ENCODE results near the gene HOXB9. TPM values are rescaled to one million over a fixed set of nuclear protein-coding genes. Genes with fewer than 3 reads are reported as not detected.

The HOXB9 gene
- total RNA-seq, 1 donor from 2014 or later = 14.5 TPM

DNA sequence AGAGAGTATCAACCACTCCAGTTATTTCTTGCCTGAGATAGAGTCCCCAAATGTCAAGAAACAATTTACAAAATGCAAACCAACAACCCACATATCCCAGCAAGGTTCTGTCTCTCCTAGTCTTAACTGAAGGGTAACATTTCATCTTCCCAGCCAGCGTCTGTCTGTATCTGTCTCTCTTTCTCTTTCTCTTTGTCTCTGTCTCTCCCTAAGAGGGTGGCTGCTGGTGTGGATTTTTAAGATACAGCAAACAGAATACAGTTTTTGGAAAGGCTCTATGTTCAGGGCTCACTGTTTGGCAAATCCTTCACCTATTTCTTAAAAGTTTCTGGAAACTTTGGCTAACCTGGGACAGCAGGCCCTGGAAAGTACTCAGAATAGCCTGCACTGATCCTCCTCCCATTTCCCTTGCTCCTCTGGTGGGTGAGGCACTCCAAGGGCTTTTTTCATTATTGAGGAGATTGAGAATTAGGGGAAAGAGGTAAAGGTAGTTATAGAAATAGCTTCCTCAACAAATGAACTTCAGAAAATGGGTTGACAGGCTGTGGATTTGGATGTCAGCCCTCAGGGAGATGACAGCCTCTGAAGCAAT lies 54.2 kb downstream of the HOXB9 start:
- no peak for DNase-seq (ENCODE audit: extremely low read depth, low read depth, low spot score)

Other genes starting within 250 kb of the HOXB9 start
- 0.58 and 0.99 TPM in 2 replicates for gene SKAP1, start 196.1 kb downstream of the HOXB9 start, total RNA-seq
- gene HOXB1, start 95.3 kb downstream of the HOXB9 start, total RNA-seq = not detected in 2 replicates
- gene HOXB2, start 81.2 kb downstream of the HOXB9 start, total RNA-seq = 16.6 and 39.7 TPM in 2 replicates
- 7.9 and 10.3 TPM in 2 replicates for gene HOXB4, start 48.0 kb downstream of the HOXB9 start, total RNA-seq
- gene HOXB3, start 36.1 kb downstream of the HOXB9 start, total RNA-seq = 17.7 and 48.0 TPM in 2 replicates
- gene HOXB5, start 32.6 kb downstream of the HOXB9 start, total RNA-seq = 2.4 and 7.4 TPM in 2 replicates
- 48.2 and 51.0 TPM in 2 replicates for gene HOXB6, start 21.4 kb downstream of the HOXB9 start, total RNA-seq
- 39.4 and 44.7 TPM in 2 replicates for gene HOXB7, start 15.3 kb downstream of the HOXB9 start, total RNA-seq
- 27.0 and 31.7 TPM in 2 replicates for gene HOXB8, start 11.1 kb downstream of the HOXB9 start, total RNA-seq
- not detected in 2 replicates for gene PRAC1, start 96.2 kb upstream of the HOXB9 start, total RNA-seq
- gene PRAC2, start 96.8 kb upstream of the HOXB9 start, total RNA-seq = not detected in 2 replicates
- not detected in 2 replicates for gene HOXB13, start 102.4 kb upstream of the HOXB9 start, total RNA-seq
- gene TTLL6, start 190.9 kb upstream of the HOXB9 start, total RNA-seq = not detected in 2 replicates
- 44.4 and 55.5 TPM in 2 replicates for gene CALCOCO2, start 204.7 kb upstream of the HOXB9 start, total RNA-seq

All from glomerular endothelial cell (primary cell).